ENCODE data around the gene SIAH2.

GRCh38 chr3:150745832-150746231 lies 17.1 kb downstream of the SIAH2 start:
- TF ChIP-seq L3MBTL2 (conservative IDR thresholded peaks at IDR 0.05) (no peak), BHLHE40 (IDR thresholded peaks at IDR 0.05; ENCODE audit: borderline replicate concordance) (no peak), FOXA1 (IDR thresholded peaks at IDR 0.05) (no peak), ARNT (IDR thresholded peaks at IDR 0.05) (no peak), FOXK2 (IDR thresholded peaks at IDR 0.05) (no peak), TARDBP (IDR thresholded peaks at IDR 0.05) (no peak), CTBP1 (IDR thresholded peaks at IDR 0.05; ENCODE audit: borderline replicate concordance) (no peak), HDGF (IDR thresholded peaks at IDR 0.05; ENCODE audit: borderline replicate concordance) (no peak), SUZ12 (IDR thresholded peaks at IDR 0.05) (no peak), SP1 (IDR thresholded peaks at IDR 0.05) (no peak), ELF4 (IDR thresholded peaks at IDR 0.05) (no peak)
- TF ChIP-seq, protein P1, sequence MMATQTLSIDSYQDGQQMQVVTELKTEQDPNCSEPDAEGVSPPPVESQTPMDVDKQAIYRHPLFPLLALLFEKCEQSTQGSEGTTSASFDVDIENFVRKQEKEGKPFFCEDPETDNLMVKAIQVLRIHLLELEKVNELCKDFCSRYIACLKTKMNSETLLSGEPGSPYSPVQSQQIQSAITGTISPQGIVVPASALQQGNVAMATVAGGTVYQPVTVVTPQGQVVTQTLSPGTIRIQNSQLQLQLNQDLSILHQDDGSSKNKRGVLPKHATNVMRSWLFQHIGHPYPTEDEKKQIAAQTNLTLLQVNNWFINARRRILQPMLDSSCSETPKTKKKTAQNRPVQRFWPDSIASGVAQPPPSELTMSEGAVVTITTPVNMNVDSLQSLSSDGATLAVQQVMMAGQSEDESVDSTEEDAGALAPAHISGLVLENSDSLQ (IDR thresholded peaks at IDR 0.05) = no peak
